ENCODE measurements around the gene C22orf39.

The C22orf39 gene

GRCh38 chr22:19470010-19470409 is 22.5 kb upstream of the C22orf39 start:
- TF ChIP-seq CTCF (IDR thresholded peaks at IDR 0.05; ENCODE audit: extremely low read depth, insufficient read depth, missing control alignments), result no peak
- DNase-seq (ENCODE audit: low spot score), result no peak
- in situ Hi-C loops (cut with MboI; ENCODE audit: low pct_unique_long_range_greater_than_20kb, low sequenced_read_pairs, unreplicated experiment), result no loop called here

- no peak for TF ChIP-seq CTCF (IDR thresholded peaks at IDR 0.05; ENCODE audit: extremely low read depth, insufficient read depth, missing control alignments)
- in situ Hi-C loops (cut with MboI; ENCODE audit: low pct_unique_long_range_greater_than_20kb, low sequenced_read_pairs, unreplicated experiment), result no loop called here
- DNase-seq (ENCODE audit: low spot score), result no peak
Measured at GRCh38 chr22:19469421-19469820, 21.9 kb upstream of the C22orf39 start.

- in situ Hi-C loops (cut with MboI; ENCODE audit: low pct_unique_long_range_greater_than_20kb, low sequenced_read_pairs, unreplicated experiment), result no loop called here
- no peak for TF ChIP-seq CTCF (IDR thresholded peaks at IDR 0.05; ENCODE audit: extremely low read depth, insufficient read depth, missing control alignments)
- DNase-seq (ENCODE audit: low spot score), result no peak
Measured at GRCh38 chr22:19467912-19468311, 20.4 kb upstream of the C22orf39 start.

DNA sequence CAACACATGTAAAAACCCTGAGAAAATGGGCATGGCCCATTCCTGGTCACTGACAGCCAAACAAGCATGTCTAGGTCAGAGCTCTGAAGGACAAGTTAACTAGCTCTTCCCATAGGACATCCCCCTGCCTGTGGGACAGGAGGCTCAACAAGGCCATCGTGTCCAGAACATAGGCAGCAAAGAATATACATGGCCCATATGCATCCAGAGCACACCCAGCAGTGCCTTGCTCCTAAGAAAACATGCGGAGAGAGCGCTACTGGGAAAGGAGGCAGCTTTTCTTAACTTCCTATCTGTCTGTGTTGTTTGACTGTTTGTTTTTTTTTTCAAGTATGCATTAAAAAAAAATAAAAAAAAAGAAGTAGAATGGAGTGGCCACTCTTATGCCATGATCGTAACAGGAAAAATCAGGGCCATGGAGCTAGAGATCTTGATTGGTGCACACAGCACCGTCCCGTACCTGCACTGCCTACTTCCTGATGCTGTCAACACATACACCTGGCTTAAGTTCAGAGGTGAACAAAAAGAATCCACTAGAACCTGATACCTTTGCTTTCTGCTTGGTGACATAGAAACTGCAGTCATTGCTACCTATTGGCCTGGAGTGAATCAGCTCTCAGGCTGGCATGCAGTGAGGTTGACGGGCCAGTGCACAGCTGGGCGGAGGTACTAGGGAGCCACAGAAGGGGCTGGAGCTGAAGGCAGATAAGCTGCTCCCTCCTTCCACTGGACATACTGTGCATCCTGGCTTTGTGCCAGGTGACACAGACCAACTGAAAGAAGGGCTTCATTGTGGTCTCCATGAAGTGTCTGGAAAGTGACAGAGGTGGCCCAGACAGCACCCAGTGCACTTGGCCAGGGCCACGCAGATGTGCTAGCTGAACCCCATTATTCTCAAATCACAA is 19.6 kb upstream of the C22orf39 start:
- no peak for DNase-seq (ENCODE audit: low spot score)
- in situ Hi-C loops (cut with MboI; ENCODE audit: low pct_unique_long_range_greater_than_20kb, low sequenced_read_pairs, unreplicated experiment), result no loop called here
- TF ChIP-seq CTCF (IDR thresholded peaks at IDR 0.05; ENCODE audit: extremely low read depth, insufficient read depth, missing control alignments), result no peak

GRCh38 chr22:19466126-19466716 is 18.7 kb upstream of the C22orf39 start:
- DNase-seq (ENCODE audit: low spot score), result no peak
- in situ Hi-C loops (cut with MboI; ENCODE audit: low pct_unique_long_range_greater_than_20kb, low sequenced_read_pairs, unreplicated experiment), result no loop called here
- no peak for TF ChIP-seq CTCF (IDR thresholded peaks at IDR 0.05; ENCODE audit: extremely low read depth, insufficient read depth, missing control alignments)

DNA sequence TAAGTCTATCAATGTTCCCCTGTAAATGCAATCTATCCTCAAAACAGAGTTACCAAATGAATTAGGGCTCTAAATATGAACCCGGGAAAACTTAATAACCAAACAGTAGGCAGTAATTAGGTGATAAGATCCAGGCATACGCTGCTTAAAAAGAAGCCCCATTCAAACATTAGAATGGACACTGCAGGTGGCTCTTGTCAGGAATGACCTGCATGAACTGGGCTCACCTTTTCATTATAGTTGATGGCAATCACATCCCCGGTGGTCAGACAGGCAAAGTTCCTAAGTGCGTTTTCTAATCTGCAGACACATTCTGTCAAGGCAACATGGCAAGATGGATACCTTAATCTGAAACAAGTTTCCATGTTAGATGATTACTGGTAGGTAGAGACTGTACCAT is 17.5 kb upstream of the C22orf39 start:
- in situ Hi-C loops (cut with MboI; ENCODE audit: low pct_unique_long_range_greater_than_20kb, low sequenced_read_pairs, unreplicated experiment), result no loop called here
- TF ChIP-seq CTCF (IDR thresholded peaks at IDR 0.05; ENCODE audit: extremely low read depth, insufficient read depth, missing control alignments), result no peak
- no peak for DNase-seq (ENCODE audit: low spot score)
